Amygdala (tissue), 56 donors: ENCODE data around the gene TIAM2.
A peak's percentile ranks its signal among the peaks of the same experiment; 100 is the strongest.

Experiments
- DNase-seq, 56 donors: peaks; one replicate each; lab custom pipeline; 2025; lab: John Stamatoyannopoulos, UW

Gene TIAM2

DNA sequence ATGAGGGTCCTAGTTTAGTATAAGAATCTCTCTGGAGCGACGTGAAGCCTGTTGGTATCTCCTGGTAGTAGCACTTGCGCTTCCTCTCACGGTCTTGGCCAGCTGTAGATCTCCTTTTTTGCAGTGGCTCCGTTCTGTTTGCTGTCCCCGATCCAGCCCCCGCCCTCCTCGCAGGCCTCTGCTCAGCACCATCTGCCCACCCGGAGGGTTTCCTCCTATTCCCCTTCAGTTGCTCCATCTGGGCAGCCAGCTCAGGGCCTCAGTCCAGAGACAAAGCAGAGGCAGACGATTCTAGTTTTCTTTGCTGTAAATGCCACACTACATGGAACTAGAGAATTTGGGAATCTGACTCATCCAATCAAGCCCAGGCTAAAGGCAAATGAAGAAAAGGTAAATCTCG is 126.6 kb downstream of the TIAM2 start:
- peak in 4 of 56 donors; percentile 5 to 17 (median 13) for DNase-seq

DNA sequence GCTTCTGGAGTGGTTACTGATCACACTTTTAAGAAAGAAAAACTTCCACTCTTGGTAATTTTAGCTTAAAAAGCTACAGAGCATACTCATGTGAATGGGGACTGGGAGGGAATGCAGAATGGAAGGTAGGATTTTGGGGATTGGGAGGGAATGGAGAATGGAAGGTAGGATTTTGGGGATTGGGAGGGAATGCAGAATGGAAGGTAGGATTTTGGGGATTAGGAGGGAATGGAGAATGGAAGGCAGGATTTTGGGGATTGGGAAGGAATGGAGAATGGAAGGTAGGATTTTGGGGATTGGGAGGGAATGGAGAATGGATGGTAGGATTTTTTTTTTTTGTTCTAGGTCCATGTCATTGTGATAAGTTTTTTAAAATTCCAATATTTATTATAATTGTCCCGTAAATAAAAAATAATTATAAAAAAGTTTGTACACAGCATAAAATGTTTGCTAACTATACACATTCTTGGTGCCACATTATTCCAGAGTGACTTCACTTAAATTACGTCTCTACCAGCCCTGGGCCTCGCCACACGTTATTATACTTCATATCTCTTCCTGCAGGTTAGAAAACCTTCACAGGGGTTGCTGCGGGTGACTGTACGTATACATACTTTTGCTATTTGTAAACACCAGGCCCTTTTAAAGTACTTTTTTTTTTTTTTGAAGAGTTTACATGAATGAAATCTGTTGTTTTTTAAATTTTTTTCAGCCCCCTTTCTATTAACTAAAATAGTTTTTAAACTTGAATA is 127.3 kb downstream of the TIAM2 start:
- no peak for DNase-seq

DNA sequence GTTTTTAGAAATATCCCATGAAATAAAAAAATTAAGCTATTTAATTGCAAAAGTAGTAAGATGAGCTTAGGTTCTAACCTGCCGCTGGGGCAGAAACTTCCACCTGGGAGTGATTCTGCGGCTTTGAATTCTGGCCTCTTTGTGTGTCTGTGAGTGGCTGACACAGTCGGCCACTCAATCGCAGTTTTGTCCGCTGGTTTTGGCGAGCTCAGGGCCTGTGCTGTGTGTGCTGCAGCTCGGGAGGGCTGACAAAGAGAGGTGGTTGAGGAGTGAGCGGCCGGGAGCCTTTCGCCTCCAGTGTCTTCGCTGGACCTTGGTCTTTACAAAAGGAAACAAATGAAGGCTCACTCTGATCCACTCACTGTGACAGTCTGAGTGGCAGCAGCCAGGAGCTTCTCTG is 128.4 kb downstream of the TIAM2 start:
- DNase-seq, result peak in 4 of 56 donors; percentile 6 to 20 (median 13)

DNA sequence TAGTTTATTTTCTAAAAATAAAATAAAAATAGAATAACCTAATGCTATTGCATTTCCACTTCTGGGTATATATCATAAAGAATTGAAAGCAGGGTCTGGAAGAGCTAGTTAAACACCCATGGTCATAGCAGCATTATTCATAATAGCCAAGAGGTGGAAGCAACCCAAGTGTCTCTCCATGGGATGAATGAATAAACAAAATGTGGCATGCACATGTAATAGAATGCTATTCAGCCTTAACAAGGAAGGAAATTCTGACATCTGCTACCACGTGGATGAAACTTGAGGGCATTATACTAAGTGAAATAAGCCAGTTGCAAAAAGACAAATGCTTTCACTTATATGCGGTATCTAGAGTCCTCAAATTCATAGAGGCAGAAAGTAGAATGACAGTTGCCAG is 130.8 kb downstream of the TIAM2 start:
- DNase-seq, result no peak

DNA sequence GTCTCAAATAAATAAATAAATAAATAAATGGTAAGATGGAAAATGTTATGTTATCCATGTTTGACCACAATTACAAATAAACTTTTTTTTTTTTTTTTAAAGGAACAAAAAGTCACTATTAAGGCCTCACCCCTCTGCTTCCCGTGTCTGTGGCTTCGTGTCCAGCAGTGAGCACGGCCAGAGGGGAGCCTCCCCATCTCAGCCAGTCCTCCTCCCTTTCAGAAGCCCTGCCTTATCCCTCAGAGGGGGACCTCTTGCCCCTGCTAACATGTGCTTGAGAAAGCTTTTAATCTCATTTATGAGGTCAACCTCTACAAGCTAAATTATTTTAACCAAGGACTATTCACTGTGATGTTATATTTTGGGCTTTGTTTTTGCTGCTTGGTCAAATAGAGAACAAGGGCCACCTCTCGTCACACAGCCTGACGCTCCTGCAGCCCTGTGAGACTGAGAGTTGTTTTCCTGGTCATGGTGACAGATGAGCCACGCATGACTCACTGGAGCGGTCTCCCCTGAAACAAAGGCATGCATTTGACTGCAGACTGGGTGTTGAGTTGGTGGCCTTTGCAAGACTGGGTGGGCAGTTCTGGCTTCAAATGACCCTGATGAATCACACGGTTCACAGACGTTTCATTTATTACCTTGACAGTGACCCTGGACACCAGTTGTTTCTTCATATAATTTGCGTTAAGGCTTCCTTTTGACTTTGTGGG is 131.8 kb downstream of the TIAM2 start:
- no peak for DNase-seq

DNA sequence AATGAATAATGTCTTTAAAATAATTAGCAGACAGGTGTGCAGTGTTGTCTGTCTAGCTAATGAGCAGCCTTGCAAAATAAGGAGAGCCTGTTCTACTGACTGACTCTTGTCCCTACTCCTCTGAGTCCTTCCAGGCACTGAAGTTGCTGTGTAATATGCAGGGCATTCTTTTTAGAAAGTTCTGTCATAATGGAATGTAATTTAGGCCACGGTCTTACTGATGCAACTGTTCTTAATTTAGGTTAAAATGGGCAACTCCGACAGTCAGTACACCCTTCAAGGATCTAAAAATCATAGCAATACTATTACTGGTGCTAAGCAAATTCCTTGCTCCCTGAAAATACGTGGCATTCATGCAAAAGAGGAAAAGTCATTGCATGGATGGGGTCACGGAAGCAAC is 133.9 kb downstream of the TIAM2 start:
- no peak for DNase-seq

DNA sequence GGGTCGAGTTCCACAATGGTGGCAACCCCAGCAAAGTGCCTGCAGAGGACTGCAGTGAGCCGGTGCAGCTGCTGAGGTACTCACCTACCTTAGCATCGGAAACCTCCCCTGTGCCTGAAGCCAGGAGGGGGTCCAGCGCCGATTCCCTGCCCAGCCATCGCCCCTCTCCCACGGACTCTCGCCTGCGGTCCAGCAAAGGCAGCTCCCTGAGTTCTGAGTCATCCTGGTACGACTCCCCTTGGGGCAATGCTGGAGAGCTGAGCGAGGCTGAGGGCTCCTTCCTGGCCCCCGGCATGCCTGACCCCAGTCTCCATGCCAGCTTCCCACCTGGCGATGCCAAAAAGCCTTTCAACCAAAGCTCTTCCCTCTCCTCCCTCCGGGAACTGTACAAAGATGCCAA is 134.6 kb downstream of the TIAM2 start:
- DNase-seq, result no peak

DNA sequence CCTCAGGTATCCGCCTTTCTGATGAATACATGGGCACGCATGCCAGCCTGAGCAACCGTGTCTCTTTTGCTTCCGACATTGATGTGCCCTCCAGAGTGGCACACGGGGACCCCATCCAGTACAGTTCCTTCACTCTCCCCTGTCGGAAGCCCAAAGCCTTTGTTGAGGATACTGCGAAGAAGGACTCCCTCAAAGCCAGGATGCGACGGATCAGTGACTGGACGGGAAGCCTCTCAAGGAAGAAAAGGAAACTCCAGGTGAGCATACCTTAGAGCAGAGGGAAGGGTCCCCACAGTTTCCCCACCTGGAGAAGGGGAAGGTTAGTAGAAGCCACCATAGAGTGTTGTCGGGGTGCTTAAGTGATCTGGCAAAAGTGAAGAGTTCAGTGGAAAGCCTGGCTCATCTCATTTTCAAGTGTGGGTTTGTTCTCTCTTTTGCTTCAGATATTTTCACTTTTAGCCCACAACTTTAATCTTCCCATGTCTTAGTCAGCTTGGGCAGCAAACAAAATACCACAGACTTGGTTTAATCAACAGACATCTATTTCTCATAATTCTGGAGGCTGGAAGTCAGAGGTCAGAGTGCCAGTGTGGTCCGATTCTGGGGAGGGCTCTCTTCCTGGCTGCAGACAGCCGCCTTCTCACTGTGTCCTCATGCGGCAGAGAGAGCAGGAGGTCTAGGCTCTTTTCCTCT is 135.2 kb downstream of the TIAM2 start:
- no peak for DNase-seq

DNA sequence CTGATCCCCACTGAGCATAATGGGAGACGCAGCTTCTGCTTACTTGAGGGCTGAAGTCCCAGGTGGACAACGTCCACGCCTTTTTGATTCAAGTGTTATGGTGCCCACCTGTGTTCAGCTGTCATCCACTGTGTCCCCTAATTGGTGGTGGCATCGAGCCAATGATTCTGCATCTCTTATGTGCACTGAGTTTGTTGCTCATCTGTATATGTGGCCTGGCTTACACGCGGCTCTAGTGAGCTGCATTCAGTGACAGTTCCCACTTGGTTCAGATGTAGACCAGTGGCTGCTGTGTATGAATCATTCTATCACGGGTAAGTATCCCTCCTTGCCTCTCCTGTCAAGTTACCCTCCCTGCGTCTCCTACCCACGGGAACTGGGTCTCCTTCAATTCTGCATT is 137.5 kb downstream of the TIAM2 start:
- DNase-seq, result no peak

DNA sequence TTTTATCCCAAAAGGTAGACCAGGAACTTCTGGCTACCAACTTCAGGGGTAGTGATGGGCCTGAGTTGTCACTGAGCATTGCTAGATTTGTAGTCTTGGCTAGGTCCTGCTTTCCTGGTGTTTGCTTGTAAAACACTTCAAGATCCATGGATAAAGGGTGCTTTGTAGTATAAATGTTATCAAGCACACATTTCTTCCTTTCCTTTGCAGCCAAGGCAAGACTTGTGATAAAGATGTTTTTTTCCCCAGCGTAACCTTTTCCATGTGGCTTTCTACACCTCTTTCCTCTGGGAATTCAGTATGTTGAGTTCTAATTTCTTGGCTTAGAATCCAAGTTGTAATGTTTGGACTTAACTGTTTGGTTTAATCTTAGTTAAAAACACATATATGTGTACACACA is 145.9 kb downstream of the TIAM2 start:
- no peak for DNase-seq

DNA sequence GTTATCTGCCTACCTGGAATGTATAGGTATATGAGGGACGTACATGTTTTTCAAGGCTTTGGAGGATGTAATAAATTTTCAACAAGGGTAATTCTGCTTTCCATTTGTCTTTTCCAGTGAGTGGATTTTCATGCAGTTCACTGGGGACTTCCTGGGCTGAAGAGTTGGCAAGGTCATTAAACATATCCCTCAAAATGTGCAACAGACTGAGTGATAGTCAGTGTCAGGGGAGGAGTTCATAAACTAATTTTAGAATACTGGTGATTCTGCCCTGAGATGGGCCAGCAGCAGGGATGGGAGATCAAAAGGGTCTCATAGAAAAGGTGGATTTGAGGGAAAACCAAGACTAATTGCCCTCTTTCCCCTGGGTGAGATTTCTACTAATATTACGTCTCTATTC is 146.4 kb downstream of the TIAM2 start:
- DNase-seq, result no peak

DNA sequence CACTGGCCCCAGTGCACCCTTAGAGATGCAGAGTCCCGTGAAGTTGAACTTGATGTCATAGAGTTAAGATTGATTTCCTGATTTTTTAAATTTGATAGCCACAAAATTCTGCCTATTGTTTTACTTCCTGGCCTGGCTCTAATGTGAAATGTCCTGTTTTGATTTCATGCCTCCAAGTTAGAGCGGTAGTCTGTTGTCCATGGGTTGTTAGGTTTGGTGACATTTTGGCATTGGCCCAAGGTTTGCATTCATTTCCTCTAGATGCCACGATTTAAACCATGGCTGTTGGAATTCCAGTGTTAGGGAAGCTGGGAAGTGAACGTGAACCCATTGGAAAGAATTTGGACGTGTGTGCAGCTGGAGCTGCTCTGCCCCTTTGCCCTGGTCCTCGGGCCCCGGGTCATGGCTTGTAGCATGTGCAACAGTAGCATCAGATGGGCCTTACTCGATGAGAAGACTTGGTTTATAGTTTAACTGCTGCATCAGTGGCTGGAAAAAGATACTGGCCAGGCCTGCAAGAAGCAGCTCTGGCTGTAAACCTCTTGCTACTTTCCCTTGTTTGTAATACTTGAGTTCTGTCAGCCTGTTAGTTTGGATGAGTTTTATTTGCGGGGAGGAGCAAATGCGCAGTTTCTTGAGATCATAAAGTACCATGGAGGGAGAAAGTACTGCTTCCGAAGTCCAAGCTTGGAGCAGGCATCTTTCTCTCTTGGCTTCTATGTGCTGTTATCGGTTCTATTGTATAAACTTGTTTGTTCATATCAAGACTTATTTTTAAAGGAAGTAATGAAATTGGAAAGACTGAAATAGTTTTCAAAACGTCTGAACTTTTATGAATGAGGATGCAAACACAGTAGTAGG is 147.3 kb downstream of the TIAM2 start:
- DNase-seq, result no peak

DNA sequence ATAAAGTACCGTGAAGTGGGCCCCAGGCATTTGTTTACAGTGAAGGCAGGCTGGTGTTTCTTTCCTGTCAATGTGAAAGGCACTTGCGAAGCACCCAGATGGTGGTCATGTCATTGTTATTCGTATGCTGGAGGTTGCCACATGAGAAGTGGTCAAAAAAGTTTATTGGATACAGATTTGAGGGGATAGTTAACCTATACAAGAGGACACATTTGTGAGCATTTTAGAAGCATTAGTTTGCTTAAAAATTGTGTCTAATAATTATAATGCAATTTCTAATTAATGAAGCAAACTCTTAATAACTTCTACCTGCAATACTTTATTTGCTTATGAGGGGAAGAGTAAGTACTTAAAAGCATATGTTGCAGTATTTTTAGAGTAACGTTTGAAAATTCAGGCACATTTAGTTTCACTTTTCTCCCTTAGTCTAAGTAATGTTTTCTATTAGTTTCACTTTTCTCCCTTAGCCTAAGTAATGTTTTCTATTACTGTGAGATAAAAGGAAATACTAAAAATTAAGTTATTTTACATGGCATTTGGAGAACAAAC is 148.0 kb downstream of the TIAM2 start:
- no peak for DNase-seq

DNA sequence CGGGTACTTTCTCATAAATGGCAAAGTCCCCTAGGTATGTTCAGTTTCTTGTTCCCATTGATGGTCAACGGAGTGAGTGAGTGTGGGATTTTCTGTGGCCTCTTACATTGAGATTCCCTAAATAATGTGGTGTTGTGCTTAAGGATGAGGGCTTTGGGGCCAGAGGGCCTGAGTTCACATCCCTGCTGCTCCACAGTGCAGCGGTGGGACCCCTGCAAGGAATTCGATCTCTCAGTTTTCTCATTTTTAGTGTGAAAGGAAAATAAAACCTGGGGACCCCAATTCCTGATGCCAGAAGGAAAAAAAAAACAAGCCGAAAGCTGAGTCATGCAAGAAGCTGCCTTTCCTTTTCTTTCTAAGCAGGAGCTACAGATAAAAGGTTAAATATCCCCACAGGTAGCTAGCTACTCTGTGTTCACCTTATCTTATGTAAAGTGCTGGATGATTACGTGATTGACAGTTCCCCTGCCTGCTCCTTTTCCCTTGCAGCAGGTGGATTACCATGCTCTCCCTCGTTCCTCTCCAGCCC is 148.5 kb downstream of the TIAM2 start:
- DNase-seq, result no peak

DNA sequence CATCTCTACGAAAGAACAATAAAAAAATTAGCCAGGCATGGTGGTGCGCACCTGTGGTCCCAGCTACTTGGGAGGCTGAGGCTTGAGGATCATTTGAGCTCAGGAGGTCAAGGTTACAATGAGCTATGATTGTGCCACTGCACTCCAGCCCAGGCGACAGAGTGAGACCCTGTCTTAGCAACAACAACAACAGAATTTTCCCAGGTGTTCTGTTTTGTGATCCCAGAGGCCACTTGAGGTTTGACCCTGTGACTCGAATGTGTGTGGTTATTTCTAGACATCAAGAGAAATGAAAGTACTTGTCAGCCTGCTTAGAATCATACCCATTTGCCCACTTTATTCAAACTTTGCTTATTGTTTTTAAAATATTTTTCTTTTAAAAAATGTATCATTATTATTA is 151.1 kb downstream of the TIAM2 start:
- no peak for DNase-seq

DNA sequence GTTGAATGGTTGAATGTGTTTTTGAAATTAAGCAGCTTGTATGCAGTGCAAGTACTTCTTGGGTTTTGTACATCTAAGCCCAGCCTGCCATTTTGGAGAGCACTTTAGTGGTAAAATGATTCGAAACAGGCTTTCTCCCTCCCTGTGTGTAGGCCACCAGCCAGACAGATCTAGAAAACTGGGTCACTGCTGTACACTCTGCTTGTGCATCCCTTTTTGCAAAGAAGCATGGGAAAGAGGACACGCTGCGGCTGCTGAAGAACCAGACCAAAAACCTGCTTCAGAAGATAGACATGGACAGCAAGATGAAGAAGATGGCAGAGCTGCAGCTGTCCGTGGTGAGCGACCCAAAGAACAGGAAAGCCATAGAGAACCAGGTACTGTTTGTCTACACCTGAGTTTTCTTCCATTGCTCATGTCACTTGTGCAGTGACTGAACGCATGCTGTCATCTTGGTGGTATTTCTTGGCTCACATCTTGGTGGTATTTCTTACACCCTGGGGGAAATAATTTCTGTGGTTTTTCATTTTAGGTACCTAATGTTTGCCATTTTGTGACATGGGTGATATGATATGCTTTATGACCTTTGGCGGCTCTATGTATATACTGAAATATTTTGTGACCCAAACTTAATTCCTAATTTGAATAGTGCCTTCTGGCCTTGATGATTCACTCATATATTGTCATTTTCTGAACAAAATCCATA is 153.0 kb downstream of the TIAM2 start:
- peak in 5 of 56 donors; percentile 2 to 21 (median 18) for DNase-seq

DNA sequence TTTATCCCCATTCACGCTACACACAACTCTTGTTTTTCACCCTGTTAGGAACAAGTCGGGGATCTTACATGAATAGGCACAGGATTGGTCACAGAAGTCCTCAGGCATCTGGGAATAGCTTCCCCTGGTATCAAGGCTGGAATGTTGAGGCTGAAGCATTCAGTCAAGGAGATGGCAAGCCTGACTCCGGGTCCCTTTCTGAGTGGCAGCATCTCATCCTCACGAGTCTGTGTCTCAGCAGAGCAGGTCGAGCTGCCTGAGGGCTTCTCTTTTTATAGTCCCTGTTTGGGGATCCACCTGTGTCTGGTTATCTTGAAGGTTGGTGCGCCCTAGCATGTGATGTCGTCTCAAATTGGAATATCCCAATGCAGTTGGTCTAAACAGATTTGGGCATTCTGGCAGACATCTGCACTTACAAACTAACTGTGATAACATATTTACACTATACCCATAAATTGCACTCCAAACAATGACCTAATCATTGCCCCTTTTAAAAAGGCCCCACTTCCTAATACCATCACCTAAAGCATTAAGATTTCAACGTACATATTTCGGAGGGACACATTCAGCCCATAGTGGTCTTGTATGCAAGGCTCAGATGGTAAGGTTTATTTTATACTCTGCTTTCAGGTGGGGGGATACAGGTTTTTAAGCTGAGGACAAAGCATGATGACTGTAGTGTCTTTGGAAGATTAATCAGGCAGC is 156.0 kb downstream of the TIAM2 start:
- no peak for DNase-seq

DNA sequence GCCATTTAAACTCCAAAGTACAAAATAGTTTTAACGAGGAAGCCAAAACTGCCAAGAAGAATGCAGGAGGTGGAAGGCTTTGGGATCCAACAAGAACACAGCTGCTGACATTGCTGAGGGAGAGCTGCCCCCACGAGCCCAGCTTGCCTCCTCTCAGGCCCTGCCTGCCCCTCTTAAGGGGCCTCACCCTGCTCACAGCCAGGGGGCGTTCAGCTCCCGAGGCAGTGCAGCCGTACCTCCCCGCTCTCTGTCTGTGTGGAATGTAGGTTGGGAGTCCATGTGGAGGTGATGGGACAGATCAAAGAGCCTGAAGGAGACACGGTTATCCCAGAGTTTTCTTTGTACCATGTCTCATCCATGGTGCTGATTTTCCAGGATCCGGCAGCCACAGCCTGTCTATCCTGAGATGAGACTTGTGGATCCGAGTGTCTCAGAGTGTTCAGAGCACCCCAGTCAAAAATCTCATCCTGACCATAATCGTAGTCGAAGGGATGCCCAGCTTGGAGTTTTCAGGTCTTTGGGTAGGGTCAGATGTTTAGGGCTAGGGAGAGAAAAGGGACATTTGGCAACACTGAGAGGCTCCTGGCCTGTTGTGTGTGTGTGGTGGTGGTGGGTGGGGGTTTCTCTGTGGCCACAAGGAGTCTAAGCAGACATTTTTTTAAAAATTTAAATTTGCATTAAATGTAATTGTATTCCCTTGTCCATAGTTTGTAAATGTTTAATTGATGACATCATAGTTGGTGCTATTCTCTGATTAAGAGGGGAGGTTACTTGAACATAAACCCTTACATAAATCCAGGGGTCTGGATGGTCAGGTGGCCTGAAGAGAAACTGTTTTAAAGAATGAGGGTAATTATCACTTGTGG is 157.3 kb downstream of the TIAM2 start:
- no peak for DNase-seq
